SK-N-MC (cell line): ENCODE results near the gene PRDM16.

Experiments
- DNase-seq: peaks from one replicate; pipeline ENCODE4 v3.0.0-alpha.2; 2011; ENCODE audit warnings: low read depth, low spot score
- H3K27ac ChIP-seq: fragments of 200-600 bp; sonication (generic); 2 replicates; pipeline ENCODE4 v1.5.1; 2016; ENCODE audit warnings: mixed run types
- H3K36me3 ChIP-seq: fragments of 200-600 bp; sonication (generic); 2 replicates; pipeline ENCODE4 v1.6.1; 2017; ENCODE audit warnings: antibody characterized with exemption, low read length, mixed read lengths; ENCODE audit not compliant: insufficient read depth
- H3K4me3 ChIP-seq: fragments of 200-600 bp; sonication (generic); 2 replicates; pipeline ENCODE4 v1.5.1; 2016
- H3K9ac ChIP-seq: fragments of 200-600 bp; sonication (generic); 2 replicates; pipeline ENCODE4 v1.8.0; 2017; ENCODE audit warnings: mixed run types, mixed read lengths; ENCODE audit not compliant: insufficient read length
- H3K9me3 ChIP-seq: fragments of 200-600 bp; sonication (generic); 2 replicates; pipeline ENCODE4 v1.6.1; 2017; ENCODE audit warnings: low read depth, mild to moderate bottlenecking, antibody characterized with exemption, low read length, moderate library complexity, mixed read lengths
- EZH2 ChIP-seq: fragments of 200-600 bp; sonication (generic); IDR thresholded peaks from one replicate; pipeline ENCODE4 v1.6.1; 2017; ENCODE audit warnings: antibody characterized with exemption
- FOXP2 ChIP-seq: optimal IDR thresholded peaks from 2 replicates; pipeline ENCODE3; 2011; ENCODE audit warnings: mild to moderate bottlenecking, moderate library complexity; ENCODE audit not compliant: insufficient read depth; ENCODE audit errors: extremely low read length, control extremely low read depth
- POLR2AphosphoS5 ChIP-seq: IDR thresholded peaks from 2 replicates; pipeline ENCODE4 v1.6.1; 2012; ENCODE audit warnings: mild to moderate bottlenecking, low read depth, low read length, borderline replicate concordance

Gene PRDM16

GRCh38 chr1:3125546-3126368, 56.8 kb downstream of the PRDM16 start:
- Histone ChIP-seq H3K9me3 (no peaks in the 10 kb centered on the region), H3K4me3 (no peak overlapping the region)

DNA sequence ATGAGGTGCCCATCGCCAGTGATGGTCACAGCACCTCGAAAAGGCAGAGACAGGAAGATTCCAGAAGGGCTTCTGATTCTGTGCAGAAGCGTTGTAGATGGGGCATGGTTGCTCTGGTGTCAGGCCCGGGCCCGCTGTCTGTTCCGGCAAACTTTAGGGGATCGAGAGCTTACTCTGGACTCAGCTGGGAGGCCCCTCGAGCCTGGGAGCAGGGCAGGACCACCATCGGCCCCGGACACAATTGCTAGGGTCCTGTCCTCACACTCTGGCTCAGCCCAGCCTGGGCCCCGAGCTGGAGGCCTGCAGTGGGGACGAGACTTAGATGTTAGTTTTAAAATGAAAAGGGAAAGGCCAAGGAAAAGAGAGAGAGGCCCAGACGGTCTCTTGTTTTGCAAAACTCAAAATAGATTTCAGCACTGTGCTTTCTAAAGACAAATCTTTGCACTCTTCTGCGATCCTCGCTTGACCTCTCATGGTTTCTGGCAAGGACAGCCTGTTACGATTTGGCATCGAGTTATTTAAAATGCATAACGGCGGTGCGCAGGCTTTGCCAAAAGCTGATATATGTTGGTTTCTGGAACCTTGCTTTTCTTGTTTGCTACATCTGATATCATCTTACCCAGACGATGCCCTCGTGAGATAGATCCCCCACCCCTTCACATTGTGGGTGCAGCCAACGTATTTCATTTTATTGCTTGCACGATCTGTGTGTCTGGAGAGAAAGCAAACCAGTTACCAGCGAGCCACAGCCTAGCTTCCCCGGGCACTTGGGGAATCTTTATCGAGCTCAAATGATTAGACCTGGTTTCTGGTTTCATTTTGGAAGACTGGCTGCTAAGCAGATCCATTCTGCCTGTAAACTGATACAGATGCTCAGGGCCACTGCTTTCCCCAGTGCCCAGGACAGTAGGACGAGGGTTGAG, 58.0 kb downstream of the PRDM16 start:
- DNase-seq, result no peak
- TF ChIP-seq EZH2, result no peak
- TF ChIP-seq FOXP2, result no peak
- TF ChIP-seq POLR2AphosphoS5, result no peak
- Histone ChIP-seq H3K9me3 (no peaks in the 10 kb centered on the region), H3K4me3 (no peak overlapping the region), H3K36me3 (no peaks in the 10 kb centered on the region), H3K9ac (no peak overlapping the region), H3K27ac (no peak overlapping the region)

More at GRCh38 chr1:3125546-3126368, 56.8 kb downstream of the PRDM16 start:
- no peak overlapping the region for H3K9ac ChIP-seq
- no peaks in the 10 kb centered on the region for H3K36me3 ChIP-seq
- DNase-seq, result no peak
- no peak overlapping the region for H3K27ac ChIP-seq
- TF ChIP-seq FOXP2, result no peak
- TF ChIP-seq POLR2AphosphoS5, result no peak
- TF ChIP-seq EZH2, result no peak

GRCh38 chr1:3127738-3128137, 58.7 kb downstream of the PRDM16 start:
- no peak for DNase-seq
- TF ChIP-seq POLR2AphosphoS5 (no peak), FOXP2 (no peak)
- no peak overlapping the region for H3K27ac ChIP-seq

GRCh38 chr1:3128431-3129132, 59.6 kb downstream of the PRDM16 start:
- no peaks in the 10 kb centered on the region for H3K9me3 ChIP-seq
- no peak overlapping the region for H3K4me3 ChIP-seq
- no peak overlapping the region for H3K9ac ChIP-seq
- DNase-seq, result no peak
- TF ChIP-seq FOXP2 (no peak), POLR2AphosphoS5 (no peak), EZH2 (no peak)
- H3K27ac ChIP-seq, result no peak overlapping the region
- no peaks in the 10 kb centered on the region for H3K36me3 ChIP-seq

More at GRCh38 chr1:3127738-3128137, 58.7 kb downstream of the PRDM16 start:
- H3K36me3 ChIP-seq, result no peaks in the 10 kb centered on the region
- H3K9ac ChIP-seq, result no peak overlapping the region
- H3K9me3 ChIP-seq, result no peaks in the 10 kb centered on the region
- H3K4me3 ChIP-seq, result no peak overlapping the region

GRCh38 chr1:3129133-3129490, 60.1 kb downstream of the PRDM16 start:
- DNase-seq, result no peak
- Histone ChIP-seq H3K9ac (no peak overlapping the region), H3K4me3 (no peak overlapping the region), H3K27ac (no peak overlapping the region), H3K9me3 (no peaks in the 10 kb centered on the region), H3K36me3 (no peaks in the 10 kb centered on the region)
- TF ChIP-seq FOXP2 (no peak), EZH2 (no peak), POLR2AphosphoS5 (no peak)

- Histone ChIP-seq H3K36me3 (no peaks in the 10 kb centered on the region), H3K27ac (no peak overlapping the region), H3K9ac (no peak overlapping the region), H3K4me3 (no peak overlapping the region), H3K9me3 (no peaks in the 10 kb centered on the region)
- no peak for DNase-seq
- TF ChIP-seq EZH2 (no peak), POLR2AphosphoS5 (no peak), FOXP2 (no peak)
Measured at GRCh38 chr1:3130268-3130667, 61.3 kb downstream of the PRDM16 start.

DNA sequence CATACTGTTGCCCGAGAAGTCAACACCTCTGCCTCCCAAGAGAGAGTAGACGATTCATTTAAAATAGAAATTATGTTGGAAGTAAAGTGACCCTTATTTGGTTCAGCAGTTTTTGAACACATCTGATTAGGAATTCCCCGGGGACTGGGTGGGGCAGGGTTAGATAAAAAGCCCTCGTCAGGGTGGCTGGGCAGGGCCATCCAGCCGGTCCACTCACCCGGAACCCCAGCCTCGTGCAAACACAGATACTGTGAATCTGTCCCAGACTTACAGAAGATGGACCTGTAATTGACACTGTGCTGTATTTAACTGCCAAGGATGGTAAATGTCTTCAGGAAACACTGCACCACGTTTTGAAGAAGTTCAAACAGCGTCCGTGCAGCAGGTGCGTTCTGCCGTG, 63.7 kb downstream of the PRDM16 start:
- Histone ChIP-seq H3K36me3 (no peaks in the 10 kb centered on the region), H3K27ac (no peak overlapping the region), H3K9ac (no peak overlapping the region), H3K9me3 (no peaks in the 10 kb centered on the region), H3K4me3 (no peak overlapping the region)
- TF ChIP-seq FOXP2 (no peak), POLR2AphosphoS5 (no peak), EZH2 (no peak)
- no peak for DNase-seq

GRCh38 chr1:3133686-3134085, 64.7 kb downstream of the PRDM16 start:
- Histone ChIP-seq H3K9ac (no peak overlapping the region), H3K36me3 (no peaks in the 10 kb centered on the region), H3K4me3 (no peak overlapping the region), H3K27ac (no peak overlapping the region), H3K9me3 (no peaks in the 10 kb centered on the region)
- TF ChIP-seq POLR2AphosphoS5 (no peak), EZH2 (no peak)
- no peak for DNase-seq
